Tibial artery (tissue), 4 donors: Measurements from ENCODE around the gene HINT3.

Experiments used
- DNase-seq, 2 donors: peaks; one replicate each; pipeline ENCODE4 v3.0.0-alpha.2; 2019
- H3K27ac ChIP-seq, 2 donors: fragments of 200-600 bp; sonication (generic) in 1 of 2; 1 replicate in 1 of 2; 2 replicates in 1 of 2; pipeline ENCODE4 v1.5.1; 2018 to 2019; ENCODE audit warnings: mild to moderate bottlenecking in 1 of 2
- H3K27me3 ChIP-seq, 2 donors: fragments of 200-600 bp; sonication (generic) in 1 of 2; one replicate each; pipeline versions ENCODE4 v1.5.1 to v1.6.0; 2016 to 2019
- H3K36me3 ChIP-seq, 3 donors: fragments of 200-600 bp; sonication (generic) in 2 of 3; one replicate each; pipeline ENCODE4 v1.5.1; 2016 to 2019; ENCODE audit warnings: mild to moderate bottlenecking in 2 of 3
- H3K4me1 ChIP-seq, 4 donors: fragments of 200-600 bp; sonication (generic) in 2 of 4; 1 replicate in 3 of 4; 2 replicates in 1 of 4; pipeline ENCODE4 v1.5.1; 2016 to 2019
- H3K4me3 ChIP-seq, 2 donors: fragments of 200-600 bp; sonication (generic) in 1 of 2; 1 replicate in 1 of 2; 2 replicates in 1 of 2; pipeline ENCODE4 v1.5.1; 2018 to 2019; ENCODE audit warnings: mild to moderate bottlenecking in 2 of 2
- H3K9me3 ChIP-seq, 3 donors: fragments of 200-600 bp; sonication (generic) in 1 of 3; one replicate each; pipeline ENCODE4 v1.5.1; 2016 to 2019
- intact Hi-C: fragments of 100-400 bp; cut with DNase I; formaldehyde crosslinking; loops from one replicate; pipeline ENCODE4 v1.15.0; 2023; ENCODE audit warnings: low total_unique reads
- TF ChIP-seq, protein P1 (sequence below), 2 experiments: fragments of 200-600 bp in 1 of 2; fragments of 450-650 bp in 1 of 2; IDR thresholded peaks; one replicate each; pipeline ENCODE4 v1.5.1; 2017 to 2019; ENCODE audit warnings: antibody characterized with exemption in 2 of 2, mild to moderate bottlenecking in 1 of 2, moderate library complexity in 1 of 2

Gene HINT3

DNA sequence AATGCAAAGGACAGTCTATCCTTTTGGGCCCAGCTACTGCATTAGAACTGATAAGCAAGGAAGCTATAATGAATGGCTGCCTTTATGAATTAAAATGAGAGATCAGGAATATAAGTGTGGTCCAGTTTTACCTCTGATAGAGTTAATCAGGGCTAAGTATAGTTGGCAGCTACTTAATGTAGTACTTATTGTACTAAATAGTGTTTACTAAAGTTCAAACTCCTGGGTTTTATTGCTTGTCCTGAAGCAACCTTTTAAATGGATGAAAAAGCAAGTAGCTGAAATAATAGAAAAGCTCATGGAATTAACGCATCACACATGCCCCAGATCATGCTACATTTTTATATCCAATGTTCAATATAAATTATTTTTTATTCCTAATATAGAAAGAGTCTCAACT is 35.1 kb downstream of the HINT3 start:
- H3K27me3 ChIP-seq: no peaks in the 10 kb centered on the region
- TF ChIP-seq, protein P1, sequence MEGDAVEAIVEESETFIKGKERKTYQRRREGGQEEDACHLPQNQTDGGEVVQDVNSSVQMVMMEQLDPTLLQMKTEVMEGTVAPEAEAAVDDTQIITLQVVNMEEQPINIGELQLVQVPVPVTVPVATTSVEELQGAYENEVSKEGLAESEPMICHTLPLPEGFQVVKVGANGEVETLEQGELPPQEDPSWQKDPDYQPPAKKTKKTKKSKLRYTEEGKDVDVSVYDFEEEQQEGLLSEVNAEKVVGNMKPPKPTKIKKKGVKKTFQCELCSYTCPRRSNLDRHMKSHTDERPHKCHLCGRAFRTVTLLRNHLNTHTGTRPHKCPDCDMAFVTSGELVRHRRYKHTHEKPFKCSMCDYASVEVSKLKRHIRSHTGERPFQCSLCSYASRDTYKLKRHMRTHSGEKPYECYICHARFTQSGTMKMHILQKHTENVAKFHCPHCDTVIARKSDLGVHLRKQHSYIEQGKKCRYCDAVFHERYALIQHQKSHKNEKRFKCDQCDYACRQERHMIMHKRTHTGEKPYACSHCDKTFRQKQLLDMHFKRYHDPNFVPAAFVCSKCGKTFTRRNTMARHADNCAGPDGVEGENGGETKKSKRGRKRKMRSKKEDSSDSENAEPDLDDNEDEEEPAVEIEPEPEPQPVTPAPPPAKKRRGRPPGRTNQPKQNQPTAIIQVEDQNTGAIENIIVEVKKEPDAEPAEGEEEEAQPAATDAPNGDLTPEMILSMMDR (IDR thresholded peaks at IDR 0.05): no peak
- H3K27ac ChIP-seq: no peak overlapping the region
- H3K36me3 ChIP-seq: peaks cover 0 to 5% (median 0%) of the 10 kb centered on the region in 3 donors
- intact Hi-C loops: no loop called here
- no peak overlapping the region for H3K4me3 ChIP-seq
- DNase-seq: no peak
- H3K4me1 ChIP-seq: peaks cover 0 to 25% (median 10%) of the 10 kb centered on the region in 4 donors
- no peaks in the 10 kb centered on the region for H3K9me3 ChIP-seq

DNA sequence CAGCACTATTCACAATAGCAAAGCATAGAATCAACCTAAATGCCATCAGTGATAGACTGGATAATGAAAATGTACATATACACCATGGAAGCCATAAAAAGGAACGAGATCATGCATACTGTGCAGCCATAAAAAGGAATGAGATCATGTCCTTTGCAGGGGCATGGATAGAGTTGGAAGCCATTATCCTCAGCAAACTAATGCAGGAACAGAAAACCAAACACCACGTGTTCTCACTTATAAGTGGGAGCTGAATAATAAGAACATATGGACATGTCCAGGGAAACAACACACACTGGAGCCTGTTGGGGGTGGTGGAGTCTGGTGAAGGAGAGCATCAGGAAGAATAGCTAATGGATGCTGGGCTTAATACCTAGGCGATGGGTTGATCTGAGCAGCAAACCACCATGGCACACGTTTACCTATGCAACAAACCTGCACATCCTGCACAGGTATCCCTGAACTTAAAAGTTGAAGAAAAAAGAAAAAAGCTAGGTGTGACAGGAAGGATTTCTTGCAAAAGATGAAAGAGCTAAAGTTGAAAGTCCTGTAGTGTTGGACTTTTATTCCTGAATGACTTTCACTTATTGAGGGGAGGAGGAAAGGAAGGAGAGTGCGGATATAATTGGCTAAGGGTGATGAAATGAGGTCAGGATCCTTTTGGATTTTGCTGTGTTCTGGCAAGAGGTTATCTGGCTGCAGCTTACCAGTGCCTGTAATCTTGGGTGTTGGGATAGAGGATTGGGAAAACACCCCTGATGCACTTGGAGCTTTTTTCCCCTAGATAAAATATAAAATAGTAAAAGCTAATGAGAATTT is 38.3 kb downstream of the HINT3 start:
- H3K4me3 ChIP-seq: no peak overlapping the region
- H3K27me3 ChIP-seq: no peaks in the 10 kb centered on the region
- H3K27ac ChIP-seq: no peak overlapping the region
- TF ChIP-seq, protein P1 (IDR thresholded peaks at IDR 0.05): no peak
- intact Hi-C loops: no loop called here
- H3K9me3 ChIP-seq: no peaks in the 10 kb centered on the region
- DNase-seq: no peak
- H3K4me1 ChIP-seq: peaks cover 0 to 10% (median 4%) of the 10 kb centered on the region in 4 donors
- H3K36me3 ChIP-seq: peaks cover 6 to 19% (median 16%) of the 10 kb centered on the region in 3 donors

DNA sequence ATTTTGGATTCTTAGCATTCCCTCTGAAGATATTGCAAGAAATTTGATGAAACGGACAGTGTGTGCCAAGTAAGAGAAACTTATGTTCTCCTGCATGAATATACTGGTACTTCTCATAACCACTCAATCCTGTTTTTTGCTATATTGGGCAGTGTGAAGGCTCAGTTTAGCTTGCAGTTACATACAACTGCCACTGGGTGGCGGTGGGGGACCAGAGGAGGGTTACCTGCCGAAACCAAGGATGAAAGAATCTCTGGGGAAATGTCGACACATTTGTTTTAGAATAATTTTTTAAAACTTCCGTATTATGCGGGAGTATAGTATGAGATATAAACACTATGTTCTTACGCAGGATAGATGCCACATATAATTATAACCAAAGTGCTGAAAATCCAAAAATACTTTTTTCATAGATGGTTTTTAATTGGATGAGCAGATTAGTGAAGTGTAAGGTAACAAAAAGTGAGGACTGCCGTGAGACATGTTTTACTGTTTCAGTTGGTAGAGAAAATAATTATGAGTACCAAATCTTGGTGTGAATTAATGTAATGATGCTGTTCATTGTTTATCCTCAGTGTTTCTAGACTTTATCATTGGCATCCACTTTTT is 39.5 kb downstream of the HINT3 start:
- TF ChIP-seq, protein P1 (IDR thresholded peaks at IDR 0.05): peak; percentile 73 to 93
- Histone ChIP-seq H3K4me3 (no peak overlapping the region), H3K27ac (no peak overlapping the region), H3K27me3 (no peaks in the 10 kb centered on the region), H3K9me3 (no peaks in the 10 kb centered on the region), H3K4me1 (peaks cover 0 to 9% (median 4%) of the 10 kb centered on the region in 4 donors), H3K36me3 (peaks cover 6 to 26% (median 20%) of the 10 kb centered on the region in 3 donors)
- intact Hi-C loops: no loop called here
- peak in 1 of 2 donors; percentile 75 for DNase-seq

DNA sequence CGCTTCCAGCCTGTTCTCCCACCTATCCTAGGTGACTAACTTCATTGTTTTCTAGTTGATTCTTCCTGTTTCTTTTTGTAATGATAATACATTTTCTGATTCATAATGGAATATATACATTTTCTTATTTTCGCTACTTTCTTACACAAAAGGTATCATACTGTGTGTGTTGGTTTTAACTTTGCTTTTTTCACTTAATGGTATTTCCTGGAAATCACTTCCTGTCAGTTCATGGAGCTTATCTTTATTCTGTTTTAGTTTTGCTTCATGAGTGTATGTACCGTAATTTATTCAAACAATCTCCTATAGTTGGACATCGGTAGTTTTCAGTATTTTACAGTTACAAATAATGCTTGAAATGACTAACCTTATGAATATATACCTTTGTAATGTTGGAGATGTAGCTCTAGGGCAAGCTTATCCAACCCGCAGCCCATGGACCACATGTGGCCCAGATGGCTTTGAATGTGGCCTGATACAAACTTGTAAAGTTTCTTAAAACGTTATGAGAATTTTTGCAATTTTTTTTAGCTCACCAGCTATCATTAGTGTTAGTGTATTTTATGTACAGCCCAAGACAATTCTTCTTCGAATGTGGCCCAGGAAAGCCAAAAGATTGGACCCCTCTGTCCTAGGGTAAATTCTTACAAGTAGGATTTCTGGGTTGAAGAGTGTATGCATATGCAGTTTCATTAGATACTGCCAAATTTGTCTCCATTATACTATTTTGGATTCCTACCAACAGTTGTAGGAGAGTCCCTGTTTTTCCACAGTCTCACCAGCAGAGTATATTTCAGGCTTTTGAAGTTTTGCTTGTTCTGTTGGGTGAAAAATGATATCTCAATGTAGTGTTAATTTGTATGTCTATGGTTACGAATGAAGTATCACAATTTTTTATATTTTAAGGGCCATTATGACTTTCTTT is 46.4 kb downstream of the HINT3 start:
- no peaks in the 10 kb centered on the region for H3K4me1 ChIP-seq

DNA sequence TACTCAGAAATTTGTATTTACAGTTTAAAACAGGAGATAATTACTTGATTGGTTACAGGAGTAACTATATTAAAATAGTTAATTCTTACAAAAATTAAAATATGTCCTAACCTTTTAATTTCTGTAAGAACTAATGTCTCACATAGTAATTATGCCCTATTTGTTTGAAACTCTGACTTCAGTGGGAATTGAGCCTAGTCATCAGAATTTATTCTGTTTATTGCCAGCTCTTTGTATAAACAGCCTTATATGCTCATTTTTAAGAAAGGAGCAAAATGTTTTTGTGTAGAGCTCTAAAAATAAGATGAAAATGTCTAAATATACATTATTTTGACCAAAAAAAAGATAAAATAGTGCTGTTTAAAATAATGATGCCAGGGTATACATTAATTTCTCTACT is 51.2 kb downstream of the HINT3 start:
- peaks cover 48 to 54% (median 49%) of the 10 kb centered on the region in 3 donors for H3K36me3 ChIP-seq
- H3K27ac ChIP-seq: no peak overlapping the region
- no peak overlapping the region for H3K4me3 ChIP-seq
- DNase-seq: no peak
- TF ChIP-seq, protein P1 (IDR thresholded peaks at IDR 0.05): no peak
- intact Hi-C loops: no loop called here
- H3K9me3 ChIP-seq: no peaks in the 10 kb centered on the region
- no peaks in the 10 kb centered on the region for H3K27me3 ChIP-seq
- no peaks in the 10 kb centered on the region for H3K4me1 ChIP-seq

More for the DNA sequence above, 46.4 kb downstream of the HINT3 start:
- H3K4me3 ChIP-seq: no peak overlapping the region
- TF ChIP-seq, protein P1 (IDR thresholded peaks at IDR 0.05): no peak
- H3K27ac ChIP-seq: no peak overlapping the region
- intact Hi-C loops: no loop called here
- no peaks in the 10 kb centered on the region for H3K9me3 ChIP-seq
- H3K36me3 ChIP-seq: peaks cover 19 to 38% (median 22%) of the 10 kb centered on the region in 3 donors
- DNase-seq: no peak
- no peaks in the 10 kb centered on the region for H3K27me3 ChIP-seq
